Heart left ventricle (tissue), 16 donors: ENCODE results near the gene SLC6A2. TPM values are rescaled to one million over a fixed set of nuclear protein-coding genes. Genes with fewer than 3 reads are reported as not detected.
A peak's percentile ranks its signal among the peaks of the same experiment; 100 is the strongest.
"Not testable (repeated sequence)": the region's sequence is repeated elsewhere in the genome, so short reads cannot be mapped to it uniquely, and the experiment has no call there.

Experiments used
- ATAC-seq, 4 donors: fragments of 200-7000 bp; cut with Tn5 transposase; one replicate each; pipeline ENCODE4 v1.9.1; 2020 to 2022; ENCODE audit warnings: moderate library complexity in 4 of 4, mild to moderate bottlenecking in 3 of 4, moderate number of reproducible peaks in 1 of 4
- DNase-seq, 5 donors: peaks; one replicate each; pipeline ENCODE4 v3.0.0-alpha.2; 2020
- H3K27ac ChIP-seq, 12 donors: fragments of 200-600 bp; sonication (generic) in 4 of 12; one replicate each; pipeline versions ENCODE4 v1.5.0 to v1.8.0; 2016 to 2022; ENCODE audit warnings: mild to moderate bottlenecking in 2 of 12
- H3K27me3 ChIP-seq, 9 donors: fragments of 200-600 bp; sonication (generic) in 2 of 9; one replicate each; pipeline versions ENCODE4 v1.5.1 to v1.8.0; 2016 to 2022; ENCODE audit warnings: mild to moderate bottlenecking in 3 of 9
- H3K36me3 ChIP-seq, 9 donors: fragments of 200-600 bp; sonication (generic) in 2 of 9; one replicate each; pipeline versions ENCODE4 v1.5.0 to v1.8.0; 2018 to 2022; ENCODE audit warnings: mild to moderate bottlenecking in 2 of 9
- H3K4me1 ChIP-seq, 12 donors: fragments of 200-600 bp; sonication (generic) in 4 of 12; one replicate each; pipeline versions ENCODE4 v1.5.0 to v1.8.0; 2016 to 2022; ENCODE audit warnings: mild to moderate bottlenecking in 3 of 12
- H3K4me3 ChIP-seq, 12 donors: fragments of 200-600 bp; sonication (generic) in 4 of 12; one replicate each; pipeline versions ENCODE4 v1.5.0 to v1.8.0; 2017 to 2022; ENCODE audit warnings: mild to moderate bottlenecking in 9 of 12, moderate library complexity in 4 of 12
- H3K9me3 ChIP-seq, 12 donors: fragments of 200-600 bp; sonication (generic) in 4 of 12; one replicate each; pipeline versions ENCODE4 v1.5.0 to v1.8.0; 2016 to 2022; ENCODE audit warnings: mild to moderate bottlenecking in 1 of 12
- POLR2A ChIP-seq, 2 donors: fragments of 450-650 bp; IDR thresholded peaks; one replicate each; pipeline ENCODE4 v1.6.1; 2017; ENCODE audit warnings: antibody characterized with exemption in 2 of 2, mild to moderate bottlenecking in 2 of 2, moderate library complexity in 2 of 2
- WGBS, 4 donors: extraction: QIAGEN DNeasy Blood & Tissue Kit in 2 of 4; methylation state at CpG; one replicate each; pipeline versions ENCODE4 v1.1.5 to v1.1.7; 2013 to 2018; 5-methylcytosine and 5-hydroxymethylcytosine counted together
- intact Hi-C, 10 donors: fragments of 100-400 bp; cut with DNase I; formaldehyde crosslinking; loops; one replicate each; pipeline versions ENCODE4 v1.11.1 to v1.14.2; 2022
- long read RNA-seq, 3 donors: library from polyadenylated mRNA; unstranded; transcript quantifications; one replicate each; pipeline ENCODE4 v2.0.0, GENCODE V29; 2020 to 2021
- polyA plus RNA-seq, 2 donors: library from polyadenylated mRNA; stranded (reverse); fragments of 200-250 nt; gene quantifications; one replicate each; pipeline ENCODE4 v1.2.3, GENCODE V29; 2013
- total RNA-seq, 9 donors: library from RNA; depleted of rRNA in 2 of 9; stranded (reverse); fragments of >200 nt in 2 of 9; fragmentation: NEBNext Ultra II Directional in 3 of 9; extraction: Animal tissue kit (Norgen Biotek cat#: 25700) in 3 of 9; gene quantifications; one replicate each; pipeline versions ENCODE4 v1.1.0 to v1.2.4, GENCODE V29; 2016 to 2023
- TF ChIP-seq, protein P1 (sequence below), 12 donors: fragments of 200-600 bp; sonication (generic) in 4 of 12; IDR thresholded peaks; one replicate each; pipeline versions ENCODE4 v1.5.0 to v1.8.0; 2018 to 2022; ENCODE audit warnings: antibody characterized with exemption in 12 of 12, mild to moderate bottlenecking in 5 of 12
- donor health status: ischemic (EF 13 %, LVEDD 7.1; RV severe dilation, severe dysfunction).
- donor health status: healthy with polysubstance abuse.
- donor health status: DM: no; HTN: yes; CAD: no.
- donor health status: DM: no; HTN: no; CAD: no.
- donor health status: ischemic (EF 25% LVEDD 6.9; RV normal size, moderate dysfunction).
- donor health status: ischemic (EF 25% LVEDD 5.7; RV mildly dilated, moderate dysfunction).
- donor health status: healthy.
- donor health status: DM: yes; HTN: yes; CAD: no.
- donor health status: ischemic (EF 35%, LVEDD 5.7; RV mildly dilated, moderate dysfunction).
- donor health status: nonischemic (EF 11% LVEDD 7.7; RV severe dilation, severe dysfunction).
- donor health status: DM: yes; HTN: yes; CAD: no.
- donor health status: PGD.
- donor health status: ischemic (EF 29% LVEDD 5.4; RV normal size, mild dysfunction).
- donor health status: nonischemic (EF 23%, LVEDD 6.1; RV moderate dilation, normal function).

SLC6A2 gene
- total RNA-seq (under 1 TPM in 1 of 9 donors, not detected in 8; 0.18 TPM), polyA plus RNA-seq (not detected)
- long read RNA-seq, donor 1: 0 reads
- long read RNA-seq, donor 2: 0 reads
- long read RNA-seq, donor 3: 0 reads

- H3K27me3 ChIP-seq: peaks cover 20 to 68% (median 43%) of the 10 kb centered on the region in 9 donors
- no peaks in the 10 kb centered on the region for H3K36me3 ChIP-seq
Observed at GRCh38 chr16:55655897-55656681, at the start of gene SLC6A2. SLC6A2 (plus strand) TSS chr16:55655988; CDS start chr16:55656695, 707 bp downstream.

GRCh38 chr16:55613613-55614335, 42.0 kb upstream of the SLC6A2 start:
- WGBS, 4 donors: 46 to 57% (median 51%) methylated on average over 6 of the region's 6 CpGs
- no peaks in the 10 kb centered on the region for H3K36me3 ChIP-seq
- H3K27me3 ChIP-seq: peaks cover 0 to 15% (median 0%) of the 10 kb centered on the region in 9 donors
- H3K4me1 ChIP-seq: no peaks in the 10 kb centered on the region
- ATAC-seq: no peak
- H3K27ac ChIP-seq: no peak overlapping the region
- H3K4me3 ChIP-seq: no peak overlapping the region
- TF ChIP-seq, protein P1, sequence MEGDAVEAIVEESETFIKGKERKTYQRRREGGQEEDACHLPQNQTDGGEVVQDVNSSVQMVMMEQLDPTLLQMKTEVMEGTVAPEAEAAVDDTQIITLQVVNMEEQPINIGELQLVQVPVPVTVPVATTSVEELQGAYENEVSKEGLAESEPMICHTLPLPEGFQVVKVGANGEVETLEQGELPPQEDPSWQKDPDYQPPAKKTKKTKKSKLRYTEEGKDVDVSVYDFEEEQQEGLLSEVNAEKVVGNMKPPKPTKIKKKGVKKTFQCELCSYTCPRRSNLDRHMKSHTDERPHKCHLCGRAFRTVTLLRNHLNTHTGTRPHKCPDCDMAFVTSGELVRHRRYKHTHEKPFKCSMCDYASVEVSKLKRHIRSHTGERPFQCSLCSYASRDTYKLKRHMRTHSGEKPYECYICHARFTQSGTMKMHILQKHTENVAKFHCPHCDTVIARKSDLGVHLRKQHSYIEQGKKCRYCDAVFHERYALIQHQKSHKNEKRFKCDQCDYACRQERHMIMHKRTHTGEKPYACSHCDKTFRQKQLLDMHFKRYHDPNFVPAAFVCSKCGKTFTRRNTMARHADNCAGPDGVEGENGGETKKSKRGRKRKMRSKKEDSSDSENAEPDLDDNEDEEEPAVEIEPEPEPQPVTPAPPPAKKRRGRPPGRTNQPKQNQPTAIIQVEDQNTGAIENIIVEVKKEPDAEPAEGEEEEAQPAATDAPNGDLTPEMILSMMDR (IDR thresholded peaks at IDR 0.05): no peak
- no peak for TF ChIP-seq POLR2A (IDR thresholded peaks at IDR 0.05)
- no peak for DNase-seq
- intact Hi-C loops: no loop called here
- peaks cover 0 to 2% (median 0%) of the 10 kb centered on the region in 12 donors for H3K9me3 ChIP-seq

More at GRCh38 chr16:55655897-55656681, at the start of gene SLC6A2:
- 1 to 2% (median 1%) methylated on average over 8 to 71 of the region's 71 CpGs for WGBS, 4 donors
- no peaks in the 10 kb centered on the region for H3K9me3 ChIP-seq
- intact Hi-C loops: loop anchor here in 1 of 10 donors (5.0 kb wide), 1 partner anchor 36 kb away; no protein-coding TSS in a partner anchor
- no peak within 1 kb of the TSS for H3K27ac ChIP-seq
- peaks cover 0 to 17% (median 7%) of the 10 kb centered on the region in 12 donors for H3K4me1 ChIP-seq
- DNase-seq: peak in 1 of 5 donors; percentile 41
- TF ChIP-seq, protein P1 (IDR thresholded peaks at IDR 0.05): peak in 2 of 12 donors; percentile 21 to 28
- no peak for TF ChIP-seq POLR2A (IDR thresholded peaks at IDR 0.05)
- H3K4me3 ChIP-seq: peak within 1 kb of the TSS; percentile 9 to 46 (median 30)
- ATAC-seq: peak in 3 of 4 donors; percentile 47 to 73 (median 49)

GRCh38 chr16:55615071-55615470, 40.7 kb upstream of the SLC6A2 start:
- DNase-seq: no peak
- no peak for ATAC-seq
- intact Hi-C loops: no loop called here
- H3K4me1 ChIP-seq: no peaks in the 10 kb centered on the region
- H3K27ac ChIP-seq: no peak overlapping the region
- TF ChIP-seq POLR2A (IDR thresholded peaks at IDR 0.05): no peak
- TF ChIP-seq, protein P1 (IDR thresholded peaks at IDR 0.05): no peak
- peaks cover 0 to 15% (median 0%) of the 10 kb centered on the region in 9 donors for H3K27me3 ChIP-seq
- H3K36me3 ChIP-seq: no peaks in the 10 kb centered on the region
- H3K9me3 ChIP-seq: no peaks in the 10 kb centered on the region
- H3K4me3 ChIP-seq: no peak overlapping the region
- WGBS, 4 donors: 76 to 91% (median 84%) methylated on average over 3 of the region's 3 CpGs

GRCh38 chr16:55615670-55616069, 40.1 kb upstream of the SLC6A2 start:
- 78 to 90% (median 86%) methylated on average over 3 to 11 of the region's 11 CpGs for WGBS, 4 donors

More at GRCh38 chr16:55615670-55616069, 40.1 kb upstream of the SLC6A2 start:
- H3K4me1 ChIP-seq, H3K27ac ChIP-seq, H3K36me3 ChIP-seq, DNase-seq, ATAC-seq, intact Hi-C loops, H3K9me3 ChIP-seq, H3K4me3 ChIP-seq: not testable (repeated sequence)
- peaks cover 0 to 15% (median 0%) of the 10 kb centered on the region in 9 donors for H3K27me3 ChIP-seq
